ENCODE measurements around the gene XAB2. TPM values are rescaled to one million over a fixed set of nuclear protein-coding genes. Genes with fewer than 3 reads are reported as not detected.

Gene XAB2
- total RNA-seq, 4 donors from 2014 or later, result 10.0 to 41.7 (median 32.2) TPM

DNA sequence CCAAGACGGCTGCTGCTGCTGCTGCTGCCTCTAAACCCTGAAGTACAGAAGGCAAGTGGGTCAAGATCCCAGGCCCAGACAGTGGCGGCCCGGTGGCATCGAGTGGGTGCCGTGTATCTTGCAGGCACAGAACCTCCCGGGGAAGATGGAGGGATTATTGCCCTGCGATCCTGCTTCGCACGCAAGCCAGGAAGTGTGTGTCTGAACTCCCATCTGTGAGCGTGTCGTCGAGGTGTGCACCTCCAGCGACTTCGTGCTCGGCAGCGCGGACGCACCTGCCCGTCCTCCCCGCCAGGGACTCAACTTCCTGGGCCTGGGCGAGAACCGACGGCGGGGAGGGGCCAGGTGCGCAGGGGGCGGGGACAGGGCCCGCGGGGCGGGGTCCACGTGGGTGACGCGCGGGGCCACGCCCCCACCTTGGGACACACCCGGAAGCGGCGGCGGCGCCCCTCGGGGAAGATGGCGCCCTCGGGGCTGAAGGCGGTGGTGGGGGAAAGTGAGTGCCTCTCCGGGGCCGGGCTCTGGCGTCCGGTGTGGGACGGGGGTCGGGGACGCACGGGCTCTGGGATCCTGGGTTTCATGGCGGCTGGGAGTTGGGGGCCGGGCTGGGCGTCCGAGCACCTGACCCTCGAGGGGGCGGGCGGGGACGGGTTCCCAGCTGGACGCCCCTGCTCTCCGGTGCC is 7.5 kb upstream of the XAB2 start, which contains the start of gene STXBP2:
STXBP2 (plus strand) TSS at position 420 of the 683 bp plus-strand sequence; CDS start at position 460, 40 bp downstream.
- no peak for TF ChIP-seq CTCF (IDR thresholded peaks at IDR 0.05)
- TF ChIP-seq POLR2A (IDR thresholded peaks at IDR 0.05), result peak in 1 of 2 donors; percentile 23
- H3K36me3 ChIP-seq, result no peaks in the 10 kb centered on the region
- H3K27me3 ChIP-seq, result peaks cover 10 to 20% of the 10 kb centered on the region in 2 donors
- intact Hi-C loops (cut with DNase I; ENCODE audit: low total_unique reads), result no loop called here
- no peaks in the 10 kb centered on the region for H3K4me1 ChIP-seq
- no peak within 1 kb of the TSS for H3K27ac ChIP-seq
- H3K4me3 ChIP-seq, result peak within 1 kb of the TSS in 1 of 2 donors; percentile 31
- H3K9me3 ChIP-seq, result no peaks in the 10 kb centered on the region
- DNase-seq, result peak in 1 of 2 donors; percentile 34

DNA sequence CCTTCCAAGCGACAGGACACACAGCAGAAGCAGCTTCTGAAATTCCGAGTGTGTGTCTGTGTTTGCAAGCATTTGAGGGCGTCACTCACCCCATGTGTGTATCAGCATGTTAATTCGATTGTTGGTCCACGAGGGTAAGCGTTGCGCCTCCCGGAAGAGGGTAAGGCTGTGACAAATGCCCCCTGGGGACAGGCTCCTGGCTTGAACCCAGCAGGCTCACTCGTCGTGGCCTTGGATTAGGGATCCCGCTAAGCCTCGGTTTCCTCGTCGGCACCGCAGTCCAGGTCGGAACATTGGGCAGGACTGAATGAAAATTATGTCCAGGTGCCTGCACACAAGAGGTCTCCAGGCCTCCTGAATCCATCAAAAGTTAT is 7.0 kb upstream of the XAB2 start:
- TF ChIP-seq POLR2A (IDR thresholded peaks at IDR 0.05), result no peak
- no peak for TF ChIP-seq CTCF (IDR thresholded peaks at IDR 0.05)
- no peaks in the 10 kb centered on the region for H3K9me3 ChIP-seq
- intact Hi-C loops (cut with DNase I; ENCODE audit: low total_unique reads), result no loop called here
- H3K27ac ChIP-seq, result no peak overlapping the region
- no peaks in the 10 kb centered on the region for H3K4me1 ChIP-seq
- no peak for DNase-seq
- H3K36me3 ChIP-seq, result no peaks in the 10 kb centered on the region
- no peak overlapping the region for H3K4me3 ChIP-seq
- H3K27me3 ChIP-seq, result peaks cover 10 to 20% of the 10 kb centered on the region in 2 donors

- no peak for DNase-seq
- Histone ChIP-seq H3K27ac (no peak overlapping the region), H3K27me3 (peaks cover 10 to 20% of the 10 kb centered on the region in 2 donors), H3K4me1 (peaks cover 0 to 4% of the 10 kb centered on the region in 2 donors), H3K4me3 (no peak overlapping the region), H3K9me3 (no peaks in the 10 kb centered on the region), H3K36me3 (no peaks in the 10 kb centered on the region)
- intact Hi-C loops (cut with DNase I; ENCODE audit: low total_unique reads), result no loop called here
- TF ChIP-seq POLR2A (IDR thresholded peaks at IDR 0.05) (no peak), CTCF (IDR thresholded peaks at IDR 0.05) (no peak)
Measured at GRCh38 chr19:7635670-7636069, 6.3 kb upstream of the XAB2 start.

DNA sequence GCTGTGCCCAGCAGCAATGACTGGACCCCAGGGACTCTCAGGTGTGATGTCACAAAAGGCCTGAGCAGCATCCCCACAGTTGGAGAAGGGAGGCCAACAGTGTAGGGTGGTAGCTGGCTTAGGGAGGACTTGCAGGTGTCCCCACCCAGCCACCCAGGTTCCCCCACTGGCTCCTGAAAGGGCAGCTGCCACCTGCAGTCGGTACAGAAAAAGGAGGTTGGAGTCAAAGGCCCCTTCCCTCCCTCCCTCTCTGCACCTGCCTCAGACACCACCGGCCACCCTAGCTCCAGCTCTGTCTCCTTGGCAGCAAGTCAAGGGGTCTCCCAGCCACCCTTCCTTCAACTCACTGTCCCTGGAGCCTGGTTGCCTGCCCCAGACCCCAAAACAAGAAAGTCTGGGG is 4.4 kb upstream of the XAB2 start, which contains the start of gene PCP2:
PCP2 (minus strand) TSS at position 22 of the 400 bp plus-strand sequence. CDS start 262 bp downstream, outside the sequence.
- Histone ChIP-seq H3K4me3 (no peak within 1 kb of the TSS), H3K27ac (no peak within 1 kb of the TSS), H3K27me3 (peaks cover 10 to 20% of the 10 kb centered on the region in 2 donors), H3K9me3 (no peaks in the 10 kb centered on the region), H3K36me3 (no peaks in the 10 kb centered on the region), H3K4me1 (peaks cover 5 to 10% of the 10 kb centered on the region in 2 donors)
- intact Hi-C loops (cut with DNase I; ENCODE audit: low total_unique reads), result no loop called here
- no peak for TF ChIP-seq POLR2A (IDR thresholded peaks at IDR 0.05)
- TF ChIP-seq CTCF (IDR thresholded peaks at IDR 0.05), result no peak
- DNase-seq, result no peak

Data from uterus (tissue), 4 donors.